Activated CD4-positive, alpha-beta T cell treated with anti-CD3 and anti-CD28 coated beads for 1 hour (primary cell): ENCODE measurements around the gene BCKDK.
"Not testable (repeated sequence)": the region's sequence is repeated elsewhere in the genome, so short reads cannot be mapped to it uniquely, and the experiment has no call there.

Experiments
- DNase-seq: peaks from one replicate; pipeline ENCODE4 v3.0.0-alpha.2; 2020

BCKDK gene

DNA sequence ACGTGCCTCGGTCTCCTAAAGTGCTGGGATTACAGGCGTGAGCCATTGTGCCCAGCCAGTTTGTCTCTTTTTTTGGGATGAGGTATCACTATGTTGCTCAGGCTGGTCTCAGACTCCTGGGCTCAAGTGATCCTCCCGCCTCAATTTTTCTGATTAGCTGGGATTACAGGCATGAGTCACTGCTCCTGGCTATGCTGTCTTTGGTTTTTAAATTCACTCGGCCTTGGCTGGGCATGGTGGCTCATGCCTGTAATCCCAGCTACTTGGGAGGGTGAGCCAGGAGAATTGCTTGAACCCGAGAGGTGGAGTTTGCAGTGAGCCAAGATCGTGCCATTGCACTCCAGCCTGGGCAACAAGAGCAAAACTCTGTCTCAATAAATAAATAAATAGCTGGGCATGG lies 36.2 kb downstream of the BCKDK start:
- not testable (repeated sequence) for DNase-seq

DNA sequence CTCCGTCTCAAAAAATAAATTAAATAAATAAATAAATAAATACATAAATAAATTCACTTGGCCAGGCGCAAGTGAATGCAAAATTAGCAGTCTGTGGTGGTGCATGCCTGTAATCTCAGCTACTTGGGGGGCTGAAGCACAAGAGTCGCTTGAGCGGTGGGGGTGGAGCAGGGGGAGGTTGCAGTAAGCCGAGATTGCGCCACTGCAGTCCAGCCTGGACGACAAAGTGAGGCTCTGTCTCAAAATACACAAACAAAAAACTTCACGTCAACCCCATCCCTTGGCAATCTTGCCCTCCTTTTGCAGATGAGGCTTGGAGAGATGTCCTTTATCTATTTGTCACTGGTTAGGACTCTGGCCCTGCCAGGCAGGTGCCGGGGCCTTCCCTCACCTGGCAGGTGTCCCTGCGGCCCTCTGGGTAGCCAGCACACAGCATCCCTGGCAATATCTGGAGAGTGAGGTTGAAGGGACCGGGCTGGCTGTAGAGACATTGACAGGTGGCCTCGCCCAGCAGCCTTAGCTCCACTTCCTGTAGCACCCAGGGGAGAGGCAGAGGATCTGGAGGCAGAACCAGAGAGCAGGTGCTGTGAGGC lies 37.3 kb downstream of the BCKDK start:
- DNase-seq, result no peak

DNA sequence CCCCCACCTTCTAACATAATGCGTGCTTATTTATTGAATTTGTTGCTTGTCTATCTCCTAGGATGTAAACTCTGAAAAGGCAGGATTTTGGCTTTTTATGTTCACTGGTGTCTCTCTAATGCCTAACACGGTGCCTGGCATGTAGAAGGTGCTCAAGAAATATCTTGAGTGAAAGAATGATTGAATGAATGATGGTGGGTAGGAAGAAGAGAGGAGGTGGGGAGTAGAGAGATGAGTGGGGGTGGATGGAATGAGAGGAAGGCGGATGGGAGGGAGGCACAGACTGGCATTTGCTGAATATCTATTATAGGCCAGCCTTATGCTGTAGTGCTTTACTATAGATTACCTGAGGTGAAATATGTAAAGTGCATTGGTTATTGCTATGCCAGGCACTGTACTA lies 39.4 kb downstream of the BCKDK start:
- DNase-seq, result no peak

DNA sequence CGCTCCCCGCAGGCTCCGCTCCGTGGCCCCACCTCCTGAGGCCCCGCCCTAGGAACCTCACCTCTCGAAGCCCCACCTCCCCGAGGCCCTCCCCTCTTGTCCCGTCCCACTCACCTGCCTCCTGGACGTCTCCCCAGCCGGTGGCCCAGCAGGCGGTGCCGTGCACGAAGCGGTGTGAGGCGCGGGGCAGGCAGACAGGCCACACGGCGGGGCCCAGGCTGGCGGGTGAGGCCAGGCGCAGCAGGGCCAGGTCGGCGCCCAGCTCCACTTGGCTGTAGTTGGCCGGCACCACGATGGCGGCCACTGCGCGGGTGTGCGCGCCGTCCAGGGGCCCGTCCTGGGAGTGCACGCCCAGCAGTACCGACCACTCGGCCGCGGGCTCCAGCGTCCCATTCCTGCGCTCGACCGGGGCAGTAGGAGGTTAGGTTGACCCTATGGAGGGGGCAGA lies 40.1 kb downstream of the BCKDK start:
- no peak for DNase-seq

DNA sequence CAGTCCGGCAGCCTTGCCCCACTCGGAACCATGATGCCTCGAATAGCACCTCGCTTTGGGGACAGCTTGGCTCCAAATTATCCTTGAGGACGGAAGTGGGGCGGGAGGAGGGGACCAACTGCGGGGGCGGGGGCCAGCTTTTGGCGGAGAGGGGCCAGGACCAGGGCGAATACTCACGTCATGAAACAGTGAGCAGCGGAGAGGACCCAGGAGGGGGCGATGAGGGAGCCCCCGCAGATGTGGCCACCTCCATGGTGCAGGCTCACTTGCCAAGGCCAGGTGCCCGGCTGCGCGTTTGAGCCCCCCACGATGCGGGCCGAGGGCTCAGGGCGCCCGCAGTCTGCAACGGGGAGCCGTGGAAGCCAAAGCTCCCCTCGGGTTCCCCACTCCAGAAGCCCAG lies 40.7 kb downstream of the BCKDK start:
- no peak for DNase-seq

DNA sequence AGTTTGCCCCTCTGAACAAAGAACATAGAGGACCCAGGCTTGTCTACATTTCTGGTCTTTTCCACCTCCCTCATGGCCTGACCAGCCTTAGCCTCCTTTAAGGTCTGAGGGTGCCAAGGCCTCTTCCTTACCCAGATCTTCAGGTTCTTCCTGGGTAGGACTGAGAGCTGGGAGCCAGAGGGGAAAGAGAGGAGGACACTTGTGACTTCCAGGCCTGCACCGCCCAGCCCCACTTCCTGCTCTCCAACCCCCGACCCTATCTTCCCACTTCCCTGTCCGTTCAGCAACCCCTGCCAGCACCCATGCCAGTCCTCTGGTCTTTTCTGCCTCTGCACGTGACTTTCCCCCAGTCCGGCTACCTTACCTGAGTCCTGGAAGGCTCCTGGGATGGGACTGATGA lies 41.1 kb downstream of the BCKDK start:
- no peak for DNase-seq

DNA sequence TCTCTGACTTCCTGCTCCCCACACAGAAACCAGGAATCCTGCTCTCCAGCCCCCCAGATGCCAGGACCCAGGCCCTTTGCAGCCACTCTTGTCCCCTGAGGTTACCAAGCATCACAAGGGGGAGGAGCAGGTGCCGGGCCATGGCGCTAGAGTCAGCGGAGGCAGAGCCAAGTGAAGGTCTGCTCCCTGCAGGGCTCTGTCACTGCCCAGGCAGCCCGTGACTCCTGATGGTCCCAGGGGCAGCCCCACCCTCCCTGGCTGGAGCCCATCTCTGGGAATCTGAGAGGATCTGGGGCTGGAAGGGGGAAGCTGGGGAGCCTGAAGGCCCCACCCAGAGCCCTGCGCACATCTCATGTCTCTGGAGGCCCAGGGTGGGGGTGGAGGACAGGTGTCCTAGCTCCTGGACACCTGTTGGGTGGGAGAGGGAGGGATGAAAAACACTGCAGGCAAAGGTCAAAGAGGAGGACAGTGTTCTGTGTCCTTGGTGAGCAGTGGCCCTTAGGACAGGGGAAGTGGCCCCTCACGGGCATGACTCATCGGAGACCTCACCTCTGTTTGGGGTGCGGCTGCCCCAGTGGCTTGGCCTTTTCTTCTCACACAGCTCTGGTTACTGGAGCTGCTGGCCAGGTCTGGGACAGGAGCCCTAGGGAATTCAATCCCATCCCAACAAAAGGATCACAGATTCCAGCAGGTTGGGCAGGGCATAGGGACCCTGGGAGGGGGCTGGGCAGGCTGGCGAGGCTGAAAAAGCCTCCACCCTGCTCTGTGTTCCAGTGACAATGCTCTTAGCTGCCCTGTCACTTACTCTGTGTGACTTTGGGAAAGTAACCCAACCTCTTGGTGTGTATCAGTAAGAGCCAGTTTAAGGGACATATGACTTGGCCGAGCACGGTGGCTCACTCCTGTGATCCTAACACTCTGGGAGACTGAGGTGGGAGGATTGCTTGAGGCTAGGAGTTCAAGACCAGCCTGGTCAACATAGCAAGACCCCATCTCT lies 42.0 kb downstream of the BCKDK start, which contains the start of gene PRSS36:
PRSS36 (minus strand) TSS at position 173 of the 997 bp plus-strand sequence; CDS start at position 142, 31 bp downstream.
- DNase-seq, result no peak

DNA sequence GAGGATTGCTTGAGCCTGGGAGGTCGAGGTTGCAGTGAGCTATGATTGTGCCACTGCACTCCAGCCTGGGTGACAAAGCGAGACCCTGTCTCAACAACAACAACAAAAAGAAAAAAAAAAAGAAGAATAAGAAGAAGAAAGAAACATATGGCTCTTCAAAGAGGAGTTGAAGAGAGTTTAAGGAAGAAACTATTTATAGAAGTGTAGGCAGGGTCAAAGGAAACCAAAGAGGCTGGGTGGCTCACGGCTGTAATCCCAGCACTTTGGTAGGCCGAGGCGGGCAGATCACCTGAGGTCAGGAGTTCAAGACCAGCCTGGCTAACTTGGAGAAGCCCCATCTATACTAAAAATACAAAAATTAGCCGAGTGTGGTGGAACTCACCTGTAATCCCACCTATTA lies 42.8 kb downstream of the BCKDK start:
- not testable (repeated sequence) for DNase-seq

DNA sequence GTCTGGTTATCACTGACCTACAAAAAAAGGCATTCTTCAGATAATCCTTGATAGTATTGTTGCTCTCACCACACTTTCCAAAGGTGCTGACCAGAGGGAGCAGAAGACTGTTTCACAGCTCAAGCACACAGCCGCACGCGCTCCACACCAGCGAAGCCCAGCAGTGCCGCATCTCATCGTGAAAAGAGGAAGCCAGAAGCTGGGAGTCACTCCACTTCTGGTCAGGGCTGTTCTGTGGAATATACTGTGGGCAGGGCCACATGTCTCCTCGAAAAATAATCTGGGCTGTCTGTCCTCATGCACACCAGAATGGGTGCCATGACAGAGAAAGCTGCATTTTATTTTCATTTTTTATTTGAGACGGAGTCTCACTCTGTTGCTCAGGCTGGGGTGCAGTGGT lies 49.0 kb downstream of the BCKDK start:
- DNase-seq, result no peak
